HEK293T (cell line): ENCODE results near the gene SLC9A9.

Experiments used
- HDGF ChIP-seq: fragments of 450-650 bp; IDR thresholded peaks from 2 replicates; pipeline ENCODE4 v1.6.1; 2017; ENCODE audit warnings: antibody characterized with exemption, borderline replicate concordance
- SP1 ChIP-seq: fragments of 450-650 bp; IDR thresholded peaks from 2 replicates; pipeline ENCODE4 v1.6.1; 2017
- SUZ12 ChIP-seq: fragments of 450-650 bp; IDR thresholded peaks from 2 replicates; pipeline ENCODE4 v1.6.1; 2016; ENCODE audit warnings: mild to moderate bottlenecking

GRCh38 chr3:143475981-143476380 lies 372.3 kb downstream of the SLC9A9 start:
- TF ChIP-seq HDGF (no peak), SP1 (no peak), SUZ12 (no peak)
